HuH-7 (cell line): ENCODE measurements around the gene USP17L15.
"Not testable (repeated sequence)": the region's sequence is repeated elsewhere in the genome, so short reads cannot be mapped to it uniquely, and the experiment has no call there.

Experiments
- DNase-seq: peaks from one replicate; pipeline ENCODE4 v3.0.0; 2011; ENCODE audit warnings: low spot score

Gene USP17L15

GRCh38 chr4:9234085-9234484 is at the start of gene USP17L15:
USP17L15 (plus strand) TSS chr4:9234385; CDS start chr4:9234385, 0 bp downstream.
- DNase-seq, result not testable (repeated sequence)

- DNase-seq, result not testable (repeated sequence)
Measured at GRCh38 chr4:9210357-9210756, 23.8 kb upstream of the USP17L15 start, which contains the start of gene USP17L10. USP17L10 (plus strand) TSS chr4:9210657; CDS start chr4:9210657, 0 bp downstream.

GRCh38 chr4:9214701-9215100 is 19.5 kb upstream of the USP17L15 start:
- DNase-seq, result not testable (repeated sequence)

GRCh38 chr4:9215105-9215504 is 19.1 kb upstream of the USP17L15 start, which contains the start of gene USP17L11:
USP17L11 (plus strand) TSS chr4:9215405; CDS start chr4:9215405, 0 bp downstream.
- DNase-seq, result not testable (repeated sequence)

GRCh38 chr4:9219852-9220251 is 14.3 kb upstream of the USP17L15 start, which contains the start of gene USP17L12:
USP17L12 (plus strand) TSS chr4:9220152; CDS start chr4:9220152, 0 bp downstream.
- DNase-seq, result not testable (repeated sequence)

GRCh38 chr4:9224596-9224995 is 9.6 kb upstream of the USP17L15 start, which contains the start of gene USP17L13:
USP17L13 (plus strand) TSS chr4:9224896; CDS start chr4:9224896, 0 bp downstream.
- not testable (repeated sequence) for DNase-seq

- not testable (repeated sequence) for DNase-seq
Measured at GRCh38 chr4:9230249-9230648, 3.9 kb upstream of the USP17L15 start.

- not testable (repeated sequence) for DNase-seq
Measured at GRCh38 chr4:9238461-9238860, 4.3 kb downstream of the USP17L15 start.

GRCh38 chr4:9243579-9243978 is 9.4 kb downstream of the USP17L15 start, which contains the start of gene USP17L17:
USP17L17 (plus strand) TSS chr4:9243879; CDS start chr4:9243879, 0 bp downstream.
- DNase-seq, result not testable (repeated sequence)

- DNase-seq, result not testable (repeated sequence)
Measured at GRCh38 chr4:9247953-9248680, 13.9 kb downstream of the USP17L15 start, which contains the start of gene USP17L18. USP17L18 (plus strand) TSS chr4:9248630; CDS start chr4:9248630, 0 bp downstream.

GRCh38 chr4:9253078-9253477 is 18.9 kb downstream of the USP17L15 start, which contains the start of gene USP17L19:
USP17L19 (plus strand) TSS chr4:9253378; CDS start chr4:9253378, 0 bp downstream.
- DNase-seq, result not testable (repeated sequence)

GRCh38 chr4:9257824-9258223 is 23.6 kb downstream of the USP17L15 start, which contains the start of gene USP17L20:
USP17L20 (plus strand) TSS chr4:9258124; CDS start chr4:9258124, 0 bp downstream.
- not testable (repeated sequence) for DNase-seq

- DNase-seq, result not testable (repeated sequence)
Measured at GRCh38 chr4:9262572-9262971, 28.4 kb downstream of the USP17L15 start, which contains the start of gene USP17L21. USP17L21 (plus strand) TSS chr4:9262872; CDS start chr4:9262872, 0 bp downstream.

GRCh38 chr4:9267319-9267718 is 33.1 kb downstream of the USP17L15 start, which contains the start of gene USP17L22:
USP17L22 (plus strand) TSS chr4:9267619; CDS start chr4:9267619, 0 bp downstream.
- not testable (repeated sequence) for DNase-seq

GRCh38 chr4:9271719-9272118 is 37.5 kb downstream of the USP17L15 start:
- DNase-seq, result not testable (repeated sequence)
